Spinal cord (tissue), 10 donors: Measurements from ENCODE around the gene MVK. TPM values are rescaled to one million over a fixed set of nuclear protein-coding genes. Genes with fewer than 3 reads are reported as not detected.

Source experiments
- DNase-seq, 6 donors: peaks; one replicate each; pipeline versions ENCODE4 v3.0.0 to v3.0.0-alpha.2; 2013 to 2015; ENCODE audit warnings: low spot score in 6 of 6, low read depth in 4 of 6
- H3K27ac ChIP-seq: one replicate; pipeline ENCODE4 v1.5.1; 2013; ENCODE audit warnings: low read depth, low read length, control low read depth
- H3K27me3 ChIP-seq: one replicate; pipeline ENCODE4 v1.6.1; 2013; ENCODE audit warnings: low read length; ENCODE audit not compliant: control insufficient read depth, insufficient read depth
- H3K36me3 ChIP-seq: one replicate; pipeline ENCODE4 v1.6.1; 2013; ENCODE audit warnings: low read length; ENCODE audit not compliant: control insufficient read depth, insufficient read depth
- H3K4me1 ChIP-seq: one replicate; pipeline ENCODE4 v1.6.1; 2013; ENCODE audit warnings: low read length; ENCODE audit not compliant: control insufficient read depth, insufficient read depth
- H3K4me3 ChIP-seq: one replicate; pipeline ENCODE4 v1.5.1; 2013; ENCODE audit warnings: low read depth, low read length, control low read depth
- H3K9me3 ChIP-seq: one replicate; pipeline ENCODE4 v1.6.1; 2013; ENCODE audit warnings: low read length; ENCODE audit not compliant: control insufficient read depth, insufficient read depth
- WGBS: methylation state at CpG from one replicate; pipeline ENCODE4 v1.1.5; 2013; ENCODE audit warnings: missing lambda C conversion rate; ENCODE audit not compliant: insufficient coverage; 5-methylcytosine and 5-hydroxymethylcytosine counted together
- polyA plus RNA-seq, 2 donors: library from polyadenylated mRNA; unstranded; fragments of 120-200 nt; gene quantifications; one replicate each; pipeline ENCODE4 v1.2.1, GENCODE V29; 2013; ENCODE audit not compliant: insufficient read length in 2 of 2
- total RNA-seq, 2 donors: library from RNA; depleted of rRNA in 1 of 2; stranded (reverse); fragments of 120-200 nt in 1 of 2; fragments of >200 nt in 1 of 2; gene quantifications; one replicate each; pipeline versions ENCODE4 v1.2.3 to v1.2.4, GENCODE V29; 2013 to 2014
- donor health status: healthy.

Gene MVK
- total and polyA plus RNA-seq, 4 donors = 19.4 to 35.8 (median 25.6) TPM

DNA sequence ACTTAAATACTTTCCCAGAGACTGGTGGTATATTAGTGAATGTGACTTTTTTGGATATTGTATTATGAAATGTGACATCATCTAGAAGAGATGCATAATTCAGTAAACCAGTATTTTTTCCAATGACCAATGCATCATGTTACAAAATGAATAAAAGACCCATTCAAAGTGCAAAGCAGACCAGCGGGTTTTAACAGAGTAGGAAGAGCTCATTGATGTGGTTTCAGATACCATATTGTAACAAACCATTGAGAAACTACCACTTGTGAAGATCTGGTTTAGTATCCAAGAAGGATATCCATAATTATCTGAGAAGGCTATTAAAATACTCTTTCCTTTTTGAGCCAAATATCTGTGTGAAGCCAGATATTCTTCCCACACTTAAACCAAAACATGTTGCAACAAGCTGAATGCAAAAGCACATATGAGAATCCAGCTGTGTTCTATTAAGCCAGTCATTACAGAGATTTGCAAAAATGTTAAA is 47.7 kb downstream of the MVK start:
- DNase-seq = peak in 1 of 6 donors; percentile 60
- Histone ChIP-seq H3K4me3 (no peak overlapping the region), H3K4me1 (peaks cover 52% of the 10 kb centered on the region), H3K27ac (peak overlapping the region; percentile 10), H3K27me3 (peaks cover 10% of the 10 kb centered on the region), H3K36me3 (no peaks in the 10 kb centered on the region), H3K9me3 (no peaks in the 10 kb centered on the region)
- no CpG with 5 or more reads among the region's 1 CpG for WGBS

DNA sequence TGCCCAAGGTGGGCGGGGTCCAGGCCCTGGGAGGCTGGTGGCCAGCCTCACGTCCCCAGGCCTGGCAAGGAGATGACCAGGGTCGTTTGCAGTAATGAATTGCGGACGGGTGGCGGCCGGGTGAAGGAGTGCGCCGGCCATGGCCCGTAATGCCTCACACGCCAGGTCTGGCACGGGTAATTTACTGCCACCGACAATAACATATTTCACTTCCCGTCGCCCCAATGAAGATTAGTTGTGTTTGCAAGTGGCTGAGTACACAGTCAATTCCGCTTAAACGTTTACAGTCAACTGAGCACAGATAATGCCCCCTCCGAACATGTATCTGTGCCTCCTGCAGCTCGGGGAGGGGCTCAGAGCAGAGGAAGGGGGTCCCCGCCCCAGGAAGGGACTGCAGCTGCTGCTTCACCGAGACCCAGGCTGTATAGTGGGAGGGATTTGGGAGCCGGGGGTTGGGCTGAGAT is 48.3 kb downstream of the MVK start:
- H3K4me3 ChIP-seq = no peak overlapping the region
- no peaks in the 10 kb centered on the region for H3K9me3 ChIP-seq
- peak in 1 of 6 donors; percentile 80 for DNase-seq
- 13% methylated on average over 3 of the region's 22 CpGs for WGBS
- H3K27me3 ChIP-seq = peaks cover 10% of the 10 kb centered on the region
- peak overlapping the region; percentile 10 for H3K27ac ChIP-seq
- H3K4me1 ChIP-seq = peaks cover 47% of the 10 kb centered on the region
- no peaks in the 10 kb centered on the region for H3K36me3 ChIP-seq

DNA sequence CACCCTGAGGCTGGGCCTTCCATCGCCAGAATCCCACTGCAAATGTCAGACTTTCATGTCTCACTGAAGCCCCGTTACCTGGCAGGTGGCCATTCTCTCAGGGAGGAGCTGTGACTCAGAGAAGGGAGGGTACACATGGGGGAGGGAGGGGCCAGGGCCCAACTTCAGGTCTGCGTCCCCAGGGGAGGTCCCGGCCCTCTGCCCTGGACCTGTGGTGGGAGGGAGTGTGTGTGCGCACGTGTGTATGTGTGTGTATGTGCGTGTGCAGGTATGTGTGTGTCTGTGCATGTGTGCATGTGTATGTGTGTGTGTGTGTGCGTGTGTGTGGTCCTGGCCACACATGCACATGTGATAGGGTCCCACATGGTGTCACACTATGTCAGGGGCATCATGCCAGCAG is 50.9 kb downstream of the MVK start:
- H3K4me1 ChIP-seq = peaks cover 31% of the 10 kb centered on the region
- H3K36me3 ChIP-seq = no peaks in the 10 kb centered on the region
- 91% methylated on average over 6 of the region's 8 CpGs for WGBS
- H3K4me3 ChIP-seq = no peak overlapping the region
- no peak for DNase-seq
- no peaks in the 10 kb centered on the region for H3K9me3 ChIP-seq
- H3K27ac ChIP-seq = no peak overlapping the region
- H3K27me3 ChIP-seq = peaks cover 10% of the 10 kb centered on the region

DNA sequence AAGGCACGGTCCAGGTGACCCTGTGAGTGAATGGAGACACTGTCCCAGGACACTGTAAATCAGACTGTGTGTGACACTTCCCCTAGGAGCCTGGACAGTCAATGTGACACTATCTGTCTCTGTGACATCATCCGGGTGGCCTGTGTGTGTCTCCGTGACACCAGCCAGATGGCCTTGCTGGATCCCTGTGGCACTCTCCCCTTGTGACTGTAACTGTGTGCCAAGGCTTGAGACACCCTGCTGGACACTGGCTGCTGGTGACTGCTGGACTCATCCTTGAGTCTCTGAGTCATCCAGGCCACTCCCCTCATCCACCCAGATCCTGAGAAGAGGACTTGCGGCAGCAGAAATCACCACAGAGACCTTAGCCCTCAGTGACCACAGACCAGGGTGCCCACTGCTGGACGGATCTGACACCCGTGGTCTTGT is 51.6 kb downstream of the MVK start:
- Histone ChIP-seq H3K27ac (no peak overlapping the region), H3K4me1 (peaks cover 31% of the 10 kb centered on the region), H3K36me3 (no peaks in the 10 kb centered on the region), H3K27me3 (peaks cover 10% of the 10 kb centered on the region), H3K4me3 (no peak overlapping the region), H3K9me3 (no peaks in the 10 kb centered on the region)
- 68% methylated on average over 6 of the region's 6 CpGs for WGBS
- DNase-seq = peak in 1 of 6 donors; percentile 28

DNA sequence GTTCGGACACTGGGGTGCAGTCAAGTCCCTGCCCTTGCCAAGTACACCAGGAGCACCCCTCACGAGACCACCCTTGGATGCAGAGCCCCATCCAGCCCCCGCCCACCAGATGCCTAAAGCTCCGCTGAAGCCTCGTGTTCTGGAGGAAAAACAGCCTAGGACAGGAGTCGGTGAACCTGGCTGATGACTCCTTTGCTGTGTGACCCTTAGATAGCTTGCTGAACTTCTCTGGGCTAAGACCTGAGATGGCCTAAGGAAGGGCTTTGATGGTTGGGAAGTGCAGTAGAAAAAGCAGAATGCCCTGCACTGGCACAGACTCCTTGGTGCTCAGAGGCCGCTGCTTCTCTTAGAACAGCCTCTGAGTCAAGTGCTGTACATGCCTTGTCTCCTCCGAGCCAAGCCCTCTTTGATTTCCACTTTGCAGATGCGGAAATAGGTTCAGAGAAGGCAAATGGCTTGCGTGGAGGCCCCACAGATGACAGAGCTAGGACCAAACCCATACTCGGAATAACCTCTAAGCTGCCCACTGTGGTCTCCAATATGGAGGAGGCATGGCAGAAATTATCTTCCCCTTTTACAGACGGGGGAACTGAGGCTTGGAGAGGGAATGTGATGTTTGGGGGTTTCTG is 52.3 kb downstream of the MVK start:
- H3K4me1 ChIP-seq = peaks cover 31% of the 10 kb centered on the region
- 80% methylated on average over 10 of the region's 12 CpGs for WGBS

DNA sequence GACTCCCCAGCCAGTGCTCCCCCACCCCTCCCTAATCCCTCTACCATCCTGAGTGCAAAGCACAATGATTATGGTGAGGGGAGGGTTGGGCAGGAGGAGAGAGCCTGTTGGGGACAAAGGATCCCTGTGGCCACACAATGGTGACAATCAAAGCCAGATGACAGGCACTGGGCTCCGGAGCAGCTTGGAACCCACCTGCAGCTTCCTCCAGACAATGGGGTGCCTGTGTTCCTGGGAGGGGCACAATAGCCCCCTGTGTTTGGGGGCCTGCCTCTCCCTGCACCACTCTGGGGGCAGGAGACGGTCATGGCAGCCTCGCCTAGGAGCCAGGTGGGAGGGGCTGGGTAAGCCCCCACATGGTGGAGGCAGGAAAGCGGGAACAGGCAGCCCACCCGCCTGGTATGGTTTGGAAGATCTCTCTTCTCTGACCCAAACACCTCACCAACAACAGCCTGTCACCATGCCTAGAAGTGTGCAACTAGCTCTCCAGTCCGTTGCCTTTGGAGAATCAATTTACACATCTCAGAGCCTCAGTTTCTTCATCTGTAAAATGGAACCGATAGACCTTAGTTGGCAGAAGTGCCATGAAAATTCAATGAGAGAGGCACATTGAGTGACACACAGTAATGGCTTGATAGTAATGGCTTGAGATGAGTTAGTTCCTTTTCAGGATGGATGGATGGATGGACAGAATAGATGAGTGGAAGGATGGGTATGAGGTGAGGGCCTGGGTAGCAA is 53.0 kb downstream of the MVK start:
- DNase-seq = peak in 1 of 6 donors; percentile 43
- Histone ChIP-seq H3K27me3 (peaks cover 10% of the 10 kb centered on the region), H3K36me3 (no peaks in the 10 kb centered on the region), H3K27ac (no peak overlapping the region), H3K4me3 (no peak overlapping the region), H3K4me1 (peaks cover 30% of the 10 kb centered on the region), H3K9me3 (no peaks in the 10 kb centered on the region)
- 43% methylated on average over 2 of the region's 7 CpGs for WGBS

More for the DNA sequence above, 52.3 kb downstream of the MVK start:
- H3K9me3 ChIP-seq = no peaks in the 10 kb centered on the region
- no peak for DNase-seq
- H3K36me3 ChIP-seq = no peaks in the 10 kb centered on the region
- H3K27me3 ChIP-seq = peaks cover 10% of the 10 kb centered on the region
- H3K27ac ChIP-seq = no peak overlapping the region
- no peak overlapping the region for H3K4me3 ChIP-seq

DNA sequence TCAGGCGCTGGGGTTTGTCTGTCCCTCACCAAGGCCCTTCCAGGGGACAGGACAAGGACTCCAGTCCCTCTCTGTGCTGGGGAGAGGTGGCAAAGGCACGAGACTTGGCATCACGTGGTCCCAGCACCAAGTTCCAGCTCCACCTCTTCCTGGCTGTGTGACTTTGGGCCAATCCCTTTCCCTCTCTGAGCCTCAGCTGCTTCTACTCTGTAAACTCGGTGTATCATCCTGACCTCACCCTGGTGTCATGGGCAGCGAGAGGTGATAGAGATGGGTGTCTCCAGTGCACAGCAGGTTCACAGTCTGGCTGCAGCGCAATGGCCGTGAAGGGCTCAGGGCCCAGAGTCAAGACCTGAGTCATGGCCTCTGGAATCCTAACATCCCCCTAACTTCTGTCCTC is 54.0 kb downstream of the MVK start:
- Histone ChIP-seq H3K4me1 (peaks cover 19% of the 10 kb centered on the region), H3K27ac (no peak overlapping the region)
- WGBS = 79% methylated on average over 3 of the region's 7 CpGs

DNA sequence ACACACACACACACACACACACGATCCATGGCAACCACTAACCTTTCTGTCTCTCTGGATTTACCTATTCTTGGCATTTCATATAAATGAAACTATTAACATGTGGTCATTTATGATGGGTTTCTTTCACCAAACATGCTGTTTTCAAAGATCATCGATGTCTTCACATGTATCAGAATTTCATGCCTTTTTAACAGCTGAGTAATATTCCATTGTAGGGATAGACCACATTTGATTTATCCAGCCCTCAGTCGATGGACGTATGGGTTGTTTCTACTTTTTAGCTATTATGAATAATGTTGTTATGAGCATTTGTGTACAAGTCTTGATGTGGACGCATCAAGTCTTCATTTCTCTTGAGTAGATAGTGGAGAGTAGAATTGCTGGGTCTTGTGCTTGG is 56.5 kb downstream of the MVK start:
- no peaks in the 10 kb centered on the region for H3K27me3 ChIP-seq
- WGBS = no CpG with 5 or more reads among the region's 5 CpGs
- H3K4me3 ChIP-seq = no peak overlapping the region
- no peaks in the 10 kb centered on the region for H3K36me3 ChIP-seq
- H3K27ac ChIP-seq = no peak overlapping the region
- DNase-seq = no peak
- H3K9me3 ChIP-seq = no peaks in the 10 kb centered on the region
- H3K4me1 ChIP-seq = peaks cover 8% of the 10 kb centered on the region

More for the DNA sequence above, 54.0 kb downstream of the MVK start:
- no peak for DNase-seq
- H3K4me3 ChIP-seq = no peak overlapping the region
- no peaks in the 10 kb centered on the region for H3K36me3 ChIP-seq
- H3K27me3 ChIP-seq = no peaks in the 10 kb centered on the region
- no peaks in the 10 kb centered on the region for H3K9me3 ChIP-seq

DNA sequence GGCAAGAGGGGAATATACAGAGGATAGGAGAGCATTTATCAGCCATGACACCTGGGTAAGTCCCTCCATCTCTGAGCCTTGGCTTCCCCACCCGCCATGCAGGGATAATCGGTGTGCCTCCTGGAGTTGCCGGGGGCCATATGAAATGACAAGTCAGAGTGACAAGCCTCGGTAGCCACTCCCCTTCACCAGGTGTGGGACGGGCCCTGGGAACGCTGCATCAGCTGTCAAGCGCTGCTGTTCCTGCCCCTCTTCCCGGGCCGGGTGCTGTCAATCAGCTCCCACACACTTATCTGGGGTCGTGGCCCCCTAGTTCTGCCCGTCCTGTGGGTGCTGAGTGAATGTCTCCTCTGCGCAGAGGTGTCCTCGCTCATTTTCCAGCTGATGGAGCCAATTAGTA is 57.2 kb downstream of the MVK start:
- no peaks in the 10 kb centered on the region for H3K36me3 ChIP-seq
- H3K4me1 ChIP-seq = peaks cover under 1% of the 10 kb centered on the region
- H3K27me3 ChIP-seq = no peaks in the 10 kb centered on the region
- 56% methylated on average over 9 of the region's 13 CpGs for WGBS
- DNase-seq = no peak
- H3K27ac ChIP-seq = no peak overlapping the region
- H3K9me3 ChIP-seq = no peaks in the 10 kb centered on the region
- no peak overlapping the region for H3K4me3 ChIP-seq
